ENCODE measurements around the gene SYTL3. TPM values are rescaled to one million over a fixed set of nuclear protein-coding genes. Genes with fewer than 3 reads are reported as not detected.

The SYTL3 gene
- total RNA-seq, 6 experiments from 2014 or later = 3.1 to 5.7 (median 3.9) TPM

DNA sequence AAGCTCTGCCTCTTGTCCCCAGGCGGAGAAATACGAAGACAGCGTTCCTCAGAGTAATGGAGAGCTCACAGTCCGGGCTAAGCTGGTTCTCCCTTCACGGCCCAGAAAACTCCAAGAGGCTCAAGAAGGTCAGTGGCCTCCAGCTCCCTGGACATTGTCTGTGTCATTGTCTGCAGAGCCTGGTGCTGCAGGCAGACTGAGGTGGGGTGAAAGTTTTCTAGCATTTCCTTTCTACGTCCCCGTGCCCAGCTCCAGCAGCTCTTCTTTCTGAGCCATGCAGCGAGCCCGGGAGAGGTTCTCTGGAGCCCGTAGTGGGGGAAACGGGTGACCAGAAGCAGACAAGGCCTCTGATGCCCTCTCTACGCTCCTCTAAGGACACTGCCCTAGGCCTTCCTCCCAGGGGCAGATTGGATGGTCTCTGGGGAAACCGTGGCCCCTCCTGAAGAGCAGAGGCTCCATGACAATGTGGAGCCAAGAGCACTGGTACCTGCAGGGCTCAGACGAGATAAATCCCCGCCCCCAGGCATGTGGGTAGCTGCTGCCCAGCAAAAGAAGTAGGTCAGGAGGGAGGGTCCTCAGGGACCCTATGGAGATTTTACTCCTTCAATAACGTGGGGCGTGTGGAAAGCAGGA is 110.9 kb downstream of the SYTL3 start:
- DNase-seq = no peak
- Mint-ChIP-seq H3K27ac (no peak overlapping the region), H3K4me1 (ENCODE audit: low read depth) (no peaks in the 10 kb centered on the region), H3K36me3 (ENCODE audit: low read depth) (peaks cover 5% of the 10 kb centered on the region; the same call in 1 of the 2 replicates), H3K9me3 (no peaks in the 10 kb centered on the region), H3K27me3 (ENCODE audit: insufficient read depth) (peaks cover 4% of the 10 kb centered on the region; the same call in 1 of the 2 replicates), H3K4me3 (no peak overlapping the region)
- TF ChIP-seq, protein P1, sequence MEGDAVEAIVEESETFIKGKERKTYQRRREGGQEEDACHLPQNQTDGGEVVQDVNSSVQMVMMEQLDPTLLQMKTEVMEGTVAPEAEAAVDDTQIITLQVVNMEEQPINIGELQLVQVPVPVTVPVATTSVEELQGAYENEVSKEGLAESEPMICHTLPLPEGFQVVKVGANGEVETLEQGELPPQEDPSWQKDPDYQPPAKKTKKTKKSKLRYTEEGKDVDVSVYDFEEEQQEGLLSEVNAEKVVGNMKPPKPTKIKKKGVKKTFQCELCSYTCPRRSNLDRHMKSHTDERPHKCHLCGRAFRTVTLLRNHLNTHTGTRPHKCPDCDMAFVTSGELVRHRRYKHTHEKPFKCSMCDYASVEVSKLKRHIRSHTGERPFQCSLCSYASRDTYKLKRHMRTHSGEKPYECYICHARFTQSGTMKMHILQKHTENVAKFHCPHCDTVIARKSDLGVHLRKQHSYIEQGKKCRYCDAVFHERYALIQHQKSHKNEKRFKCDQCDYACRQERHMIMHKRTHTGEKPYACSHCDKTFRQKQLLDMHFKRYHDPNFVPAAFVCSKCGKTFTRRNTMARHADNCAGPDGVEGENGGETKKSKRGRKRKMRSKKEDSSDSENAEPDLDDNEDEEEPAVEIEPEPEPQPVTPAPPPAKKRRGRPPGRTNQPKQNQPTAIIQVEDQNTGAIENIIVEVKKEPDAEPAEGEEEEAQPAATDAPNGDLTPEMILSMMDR (IDR thresholded peaks at IDR 0.05) = no peak

DNA sequence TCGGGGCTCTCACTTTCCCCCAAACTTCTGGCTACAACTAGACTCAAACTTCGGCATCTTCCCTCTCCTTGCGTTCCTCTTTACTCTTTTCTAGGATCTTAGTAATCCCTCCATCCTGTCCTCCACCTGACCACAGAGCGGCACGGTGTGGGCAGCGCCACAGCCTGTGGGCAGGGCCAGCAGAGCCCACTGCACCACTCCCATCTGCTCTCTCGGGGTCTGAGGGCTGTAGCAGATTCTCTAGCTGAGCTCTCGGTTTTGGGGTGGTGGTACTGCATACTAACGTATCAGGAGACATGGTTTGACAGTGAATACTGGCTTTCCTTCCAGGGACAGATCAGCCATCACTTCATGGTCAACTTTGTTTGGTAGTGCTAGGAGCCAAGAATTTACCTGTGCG is 111.9 kb downstream of the SYTL3 start:
- TF ChIP-seq, protein P1 (IDR thresholded peaks at IDR 0.05) = no peak
- no peak overlapping the region for H3K27ac Mint-ChIP-seq
- H3K9me3 Mint-ChIP-seq = no peaks in the 10 kb centered on the region
- H3K4me1 Mint-ChIP-seq (ENCODE audit: low read depth) = no peaks in the 10 kb centered on the region
- H3K4me3 Mint-ChIP-seq = no peak overlapping the region
- H3K36me3 Mint-ChIP-seq (ENCODE audit: low read depth) = peaks cover 11% of the 10 kb centered on the region; the same call in 1 of the 2 replicates
- no peak for DNase-seq
- H3K27me3 Mint-ChIP-seq (ENCODE audit: insufficient read depth) = peaks cover 4% of the 10 kb centered on the region; the same call in 1 of the 2 replicates

DNA sequence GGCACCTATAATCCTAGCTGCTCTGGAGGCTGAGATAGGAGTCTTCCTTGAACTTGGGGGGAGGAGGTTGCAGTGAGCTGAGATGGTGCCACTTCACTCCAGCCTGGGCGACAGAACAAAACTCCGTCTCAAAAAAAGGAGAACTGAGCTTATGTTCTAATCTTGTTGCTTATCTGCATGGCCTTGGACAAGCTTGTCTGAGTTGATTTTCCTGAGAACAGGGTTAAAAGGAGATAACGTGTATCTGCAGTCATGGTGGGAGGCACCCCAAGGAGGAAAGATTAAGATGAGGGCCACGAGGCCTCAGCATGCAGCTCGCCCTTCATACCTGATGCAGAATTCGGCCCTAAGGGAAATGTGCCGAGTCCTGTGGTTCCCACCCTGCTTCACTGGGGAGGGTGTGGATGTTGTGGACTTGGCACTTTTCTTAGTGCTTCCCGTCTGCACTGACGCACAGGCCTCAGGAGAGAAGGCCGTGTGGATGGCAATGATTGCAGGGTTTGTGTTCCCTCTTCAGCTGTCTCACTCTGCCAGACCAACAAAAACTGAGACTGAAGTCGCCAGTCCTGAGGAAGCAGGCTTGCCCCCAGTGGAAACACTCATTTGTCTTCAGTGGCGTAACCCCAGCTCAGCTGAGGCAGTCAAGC is 113.1 kb downstream of the SYTL3 start:
- no peaks in the 10 kb centered on the region for H3K4me1 Mint-ChIP-seq (ENCODE audit: low read depth)
- H3K36me3 Mint-ChIP-seq (ENCODE audit: low read depth) = peaks cover 20% of the 10 kb centered on the region
- no peak for DNase-seq
- H3K9me3 Mint-ChIP-seq = no peaks in the 10 kb centered on the region
- TF ChIP-seq, protein P1 (IDR thresholded peaks at IDR 0.05) = no peak
- H3K4me3 Mint-ChIP-seq = no peak overlapping the region; the same call in 1 of the 2 replicates
- peaks cover 4% of the 10 kb centered on the region; the same call in 1 of the 2 replicates for H3K27me3 Mint-ChIP-seq (ENCODE audit: insufficient read depth)
- no peak overlapping the region for H3K27ac Mint-ChIP-seq

DNA sequence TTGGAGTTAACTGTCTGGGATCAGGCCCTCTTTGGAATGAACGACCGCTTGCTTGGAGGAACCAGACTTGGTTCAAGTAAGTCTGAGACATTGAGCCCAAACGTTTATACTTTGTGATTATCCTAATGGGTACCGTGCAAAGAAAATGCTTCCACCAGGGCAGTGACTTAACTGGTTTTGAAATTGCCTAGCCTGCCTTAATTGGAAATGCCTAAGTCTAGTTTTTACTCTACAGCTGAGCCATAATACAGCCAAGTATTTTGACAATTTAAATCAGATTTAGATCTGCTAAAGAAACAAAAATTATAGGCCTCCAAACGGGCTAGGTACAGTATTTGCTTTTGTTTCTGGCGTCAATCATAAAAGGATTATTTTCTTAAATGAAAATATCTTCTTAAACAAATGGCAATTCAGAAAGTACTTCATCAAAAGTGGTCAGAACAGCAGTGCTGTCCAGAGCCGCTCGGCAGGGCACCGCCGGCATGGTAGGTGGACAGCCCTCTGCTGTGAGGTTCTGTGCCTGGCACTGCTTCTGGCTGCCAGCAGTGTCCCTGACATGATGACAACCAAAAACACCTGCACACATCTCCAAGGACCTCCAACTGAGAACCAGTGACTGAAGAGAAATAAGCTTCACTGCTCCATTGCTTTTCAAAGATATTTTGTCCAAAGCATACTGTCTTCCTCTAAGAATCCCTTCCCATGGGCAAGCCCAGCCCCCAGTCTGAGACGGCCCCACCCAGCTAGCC is 113.8 kb downstream of the SYTL3 start:
- H3K36me3 Mint-ChIP-seq (ENCODE audit: low read depth) = peaks cover 24% of the 10 kb centered on the region
- DNase-seq = no peak
- TF ChIP-seq, protein P1 (IDR thresholded peaks at IDR 0.05) = no peak
- H3K27me3 Mint-ChIP-seq (ENCODE audit: insufficient read depth) = peaks cover 4% of the 10 kb centered on the region; the same call in 1 of the 2 replicates
- H3K4me3 Mint-ChIP-seq = no peak overlapping the region
- H3K27ac Mint-ChIP-seq = no peak overlapping the region
- no peaks in the 10 kb centered on the region for H3K9me3 Mint-ChIP-seq
- H3K4me1 Mint-ChIP-seq (ENCODE audit: low read depth) = no peaks in the 10 kb centered on the region

DNA sequence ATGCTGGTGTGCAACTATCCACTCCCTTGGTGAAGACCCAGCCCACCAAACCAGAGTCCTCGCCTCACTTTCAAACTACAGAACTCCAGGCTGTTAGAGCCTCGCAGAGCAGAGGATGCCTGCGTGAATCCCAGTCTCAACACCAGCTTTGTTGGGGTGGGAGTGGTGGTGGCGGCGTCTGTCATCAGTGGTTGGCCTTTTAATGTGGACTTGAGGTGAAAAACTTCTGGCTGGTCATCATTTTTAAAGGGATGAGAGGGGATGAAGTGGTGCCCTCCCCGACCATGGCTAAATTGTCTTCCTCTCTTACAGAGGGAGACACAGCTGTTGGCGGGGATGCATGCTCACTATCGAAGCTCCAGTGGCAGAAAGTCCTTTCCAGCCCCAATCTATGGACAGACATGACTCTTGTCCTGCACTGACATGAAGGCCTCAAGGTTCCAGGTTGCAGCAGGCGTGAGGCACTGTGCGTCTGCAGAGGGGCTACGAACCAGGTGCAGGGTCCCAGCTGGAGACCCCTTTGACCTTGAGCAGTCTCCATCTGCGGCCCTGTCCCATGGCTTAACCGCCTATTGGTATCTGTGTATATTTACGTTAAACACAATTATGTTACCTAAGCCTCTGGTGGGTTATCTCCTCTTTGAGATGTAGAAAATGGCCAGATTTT is 114.5 kb downstream of the SYTL3 start:
- H3K36me3 Mint-ChIP-seq (ENCODE audit: low read depth) = peaks cover 26% of the 10 kb centered on the region

More for the DNA sequence above, 114.5 kb downstream of the SYTL3 start:
- DNase-seq = no peak
- H3K27ac Mint-ChIP-seq = no peak overlapping the region
- no peaks in the 10 kb centered on the region for H3K9me3 Mint-ChIP-seq
- TF ChIP-seq, protein P1 (IDR thresholded peaks at IDR 0.05) = no peak
- H3K4me3 Mint-ChIP-seq = no peak overlapping the region
- H3K4me1 Mint-ChIP-seq (ENCODE audit: low read depth) = no peaks in the 10 kb centered on the region
- peaks cover 4% of the 10 kb centered on the region; the same call in 1 of the 2 replicates for H3K27me3 Mint-ChIP-seq (ENCODE audit: insufficient read depth)

Data from HFFc6 (cell line).